Neural progenitor cell (in vitro differentiated cells): ENCODE measurements around the gene ELMO1.

Experiments
- EZH2 ChIP-seq: fragments of 200-600 bp; sonication (generic); IDR thresholded peaks from 2 replicates; pipeline ENCODE4 v1.6.1; 2017; ENCODE audit warnings: antibody characterized with exemption, mild to moderate bottlenecking, moderate library complexity
- EZH2phosphoT487 ChIP-seq: fragments of 200-600 bp; sonication (generic); IDR thresholded peaks from 2 replicates; pipeline ENCODE4 v1.6.1; 2017; ENCODE audit warnings: antibody characterized with exemption
- TF ChIP-seq, protein P1 (sequence below): fragments of 200-600 bp; sonication (generic); IDR thresholded peaks from 2 replicates; pipeline ENCODE4 v1.5.1; 2017; ENCODE audit warnings: antibody characterized with exemption, mild to moderate bottlenecking

DNA sequence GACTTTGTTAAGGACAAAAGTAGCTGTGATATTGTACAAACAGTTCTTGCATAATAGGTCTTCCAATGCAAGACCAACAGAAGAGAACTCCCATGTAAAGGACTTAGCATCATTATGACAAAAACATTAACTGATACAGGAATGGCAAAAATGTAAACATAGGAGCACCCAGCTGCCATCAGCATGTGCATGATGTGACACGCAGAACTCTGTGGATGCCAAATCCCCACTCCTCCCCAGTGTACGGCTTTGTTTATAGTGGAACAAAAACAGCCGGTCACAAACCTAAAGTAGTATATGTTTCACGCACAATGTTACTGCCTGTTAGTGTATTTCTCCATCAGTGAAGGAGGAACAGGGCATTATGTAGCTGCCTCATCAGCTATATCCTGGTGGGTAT is 408.3 kb downstream of the ELMO1 start:
- TF ChIP-seq, protein P1, sequence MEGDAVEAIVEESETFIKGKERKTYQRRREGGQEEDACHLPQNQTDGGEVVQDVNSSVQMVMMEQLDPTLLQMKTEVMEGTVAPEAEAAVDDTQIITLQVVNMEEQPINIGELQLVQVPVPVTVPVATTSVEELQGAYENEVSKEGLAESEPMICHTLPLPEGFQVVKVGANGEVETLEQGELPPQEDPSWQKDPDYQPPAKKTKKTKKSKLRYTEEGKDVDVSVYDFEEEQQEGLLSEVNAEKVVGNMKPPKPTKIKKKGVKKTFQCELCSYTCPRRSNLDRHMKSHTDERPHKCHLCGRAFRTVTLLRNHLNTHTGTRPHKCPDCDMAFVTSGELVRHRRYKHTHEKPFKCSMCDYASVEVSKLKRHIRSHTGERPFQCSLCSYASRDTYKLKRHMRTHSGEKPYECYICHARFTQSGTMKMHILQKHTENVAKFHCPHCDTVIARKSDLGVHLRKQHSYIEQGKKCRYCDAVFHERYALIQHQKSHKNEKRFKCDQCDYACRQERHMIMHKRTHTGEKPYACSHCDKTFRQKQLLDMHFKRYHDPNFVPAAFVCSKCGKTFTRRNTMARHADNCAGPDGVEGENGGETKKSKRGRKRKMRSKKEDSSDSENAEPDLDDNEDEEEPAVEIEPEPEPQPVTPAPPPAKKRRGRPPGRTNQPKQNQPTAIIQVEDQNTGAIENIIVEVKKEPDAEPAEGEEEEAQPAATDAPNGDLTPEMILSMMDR: no peak
- TF ChIP-seq EZH2phosphoT487 (no peak), EZH2 (no peak)
